ENCODE results near the gene FAM110C. TPM values are rescaled to one million over a fixed set of nuclear protein-coding genes. Genes with fewer than 3 reads are reported as not detected.
"Not testable (repeated sequence)": the region's sequence is repeated elsewhere in the genome, so short reads cannot be mapped to it uniquely, and the experiment has no call there.

The FAM110C gene
- total RNA-seq, 4 donors from 2014 or later = 0.98 to 3.7 (median 1.5) TPM

- intact Hi-C loops (cut with DNase I) = no loop called here
- TF ChIP-seq EP300 (IDR thresholded peaks at IDR 0.05) = no peak
- no peak for TF ChIP-seq POLR2A (IDR thresholded peaks at IDR 0.05; ENCODE audit: low read depth)
- TF ChIP-seq POLR2AphosphoS5 (IDR thresholded peaks at IDR 0.05) = no peak
- no peak for TF ChIP-seq CTCF (IDR thresholded peaks at IDR 0.05)
- Histone ChIP-seq H3K4me3 (no peak overlapping the region), H3K27ac (replicated peaks in 1 of 4) (no peak overlapping the region), H3K36me3 (no peaks in the 10 kb centered on the region), H3K27me3 (peaks cover 0 to 10% (median 0%) of the 10 kb centered on the region in 4 donors), H3K4me1 (no peaks in the 10 kb centered on the region), H3K9me3 (no peaks in the 10 kb centered on the region)
- DNase-seq (ENCODE audit: extremely low spot score) = no peak
Measured at GRCh38 chr2:24107-24506, 22.2 kb downstream of the FAM110C start.

- no peak overlapping the region for H3K27ac ChIP-seq (replicated peaks in 1 of 4)
- H3K36me3 ChIP-seq = no peaks in the 10 kb centered on the region
- H3K4me1 ChIP-seq = no peaks in the 10 kb centered on the region
- no peak overlapping the region for H3K4me3 ChIP-seq
- intact Hi-C loops (cut with DNase I) = no loop called here
- no peak for TF ChIP-seq CTCF (IDR thresholded peaks at IDR 0.05)
- TF ChIP-seq EP300 (IDR thresholded peaks at IDR 0.05) = no peak
- TF ChIP-seq POLR2A (IDR thresholded peaks at IDR 0.05; ENCODE audit: low read depth) = no peak
- no peak for TF ChIP-seq POLR2AphosphoS5 (IDR thresholded peaks at IDR 0.05)
- peaks cover 0 to 10% (median 0%) of the 10 kb centered on the region in 4 donors for H3K27me3 ChIP-seq
- no peak for DNase-seq (ENCODE audit: extremely low spot score)
- 100% methylated on average over 1 of the region's 1 CpG for WGBS
- H3K9me3 ChIP-seq = no peaks in the 10 kb centered on the region
Measured at GRCh38 chr2:23283-23682, 23.0 kb downstream of the FAM110C start.

- peaks cover 0 to 15% (median 0%) of the 10 kb centered on the region in 4 donors for H3K27me3 ChIP-seq
- H3K27ac ChIP-seq (replicated peaks in 1 of 4); intact Hi-C loops (cut with DNase I); H3K4me3 ChIP-seq; H3K9me3 ChIP-seq; H3K4me1 ChIP-seq; DNase-seq (ENCODE audit: extremely low spot score); H3K36me3 ChIP-seq: not testable (repeated sequence)
- WGBS = 84% methylated on average over 4 of the region's 4 CpGs
Measured at GRCh38 chr2:22244-22643, 24.1 kb downstream of the FAM110C start.

- H3K9me3 ChIP-seq; H3K4me1 ChIP-seq; H3K27ac ChIP-seq (replicated peaks in 1 of 4); H3K4me3 ChIP-seq; intact Hi-C loops (cut with DNase I); H3K36me3 ChIP-seq; DNase-seq (ENCODE audit: extremely low spot score): not testable (repeated sequence)
- 28% methylated on average over 4 of the region's 4 CpGs for WGBS
- peaks cover 0 to 11% (median 0%) of the 10 kb centered on the region in 4 donors for H3K27me3 ChIP-seq
Measured at GRCh38 chr2:20259-20658, 26.0 kb downstream of the FAM110C start.

GRCh38 chr2:19505-19904 is 26.8 kb downstream of the FAM110C start:
- WGBS = 77% methylated on average over 5 of the region's 5 CpGs
- intact Hi-C loops (cut with DNase I) = no loop called here
- H3K36me3 ChIP-seq = no peaks in the 10 kb centered on the region
- TF ChIP-seq POLR2A (IDR thresholded peaks at IDR 0.05; ENCODE audit: low read depth) (no peak), POLR2AphosphoS5 (IDR thresholded peaks at IDR 0.05) (no peak), EP300 (IDR thresholded peaks at IDR 0.05) (no peak), CTCF (IDR thresholded peaks at IDR 0.05) (no peak)
- no peaks in the 10 kb centered on the region for H3K9me3 ChIP-seq
- DNase-seq (ENCODE audit: extremely low spot score) = no peak
- no peaks in the 10 kb centered on the region for H3K4me1 ChIP-seq
- no peak overlapping the region for H3K4me3 ChIP-seq
- no peak overlapping the region for H3K27ac ChIP-seq (replicated peaks in 1 of 4)
- H3K27me3 ChIP-seq = peaks cover 0 to 11% (median 0%) of the 10 kb centered on the region in 4 donors

Measured in esophagus muscularis mucosa (tissue), 4 donors.